GM19035 (cell line): Measurements from ENCODE around the gene STK32C.

ENCODE experiments used
- ATAC-seq: cut with Tn5 transposase; IDR thresholded peaks from one replicate; pipeline ENCODE4 v1.9.1; 2021; ENCODE audit not compliant: unreplicated experiment

STK32C gene

DNA sequence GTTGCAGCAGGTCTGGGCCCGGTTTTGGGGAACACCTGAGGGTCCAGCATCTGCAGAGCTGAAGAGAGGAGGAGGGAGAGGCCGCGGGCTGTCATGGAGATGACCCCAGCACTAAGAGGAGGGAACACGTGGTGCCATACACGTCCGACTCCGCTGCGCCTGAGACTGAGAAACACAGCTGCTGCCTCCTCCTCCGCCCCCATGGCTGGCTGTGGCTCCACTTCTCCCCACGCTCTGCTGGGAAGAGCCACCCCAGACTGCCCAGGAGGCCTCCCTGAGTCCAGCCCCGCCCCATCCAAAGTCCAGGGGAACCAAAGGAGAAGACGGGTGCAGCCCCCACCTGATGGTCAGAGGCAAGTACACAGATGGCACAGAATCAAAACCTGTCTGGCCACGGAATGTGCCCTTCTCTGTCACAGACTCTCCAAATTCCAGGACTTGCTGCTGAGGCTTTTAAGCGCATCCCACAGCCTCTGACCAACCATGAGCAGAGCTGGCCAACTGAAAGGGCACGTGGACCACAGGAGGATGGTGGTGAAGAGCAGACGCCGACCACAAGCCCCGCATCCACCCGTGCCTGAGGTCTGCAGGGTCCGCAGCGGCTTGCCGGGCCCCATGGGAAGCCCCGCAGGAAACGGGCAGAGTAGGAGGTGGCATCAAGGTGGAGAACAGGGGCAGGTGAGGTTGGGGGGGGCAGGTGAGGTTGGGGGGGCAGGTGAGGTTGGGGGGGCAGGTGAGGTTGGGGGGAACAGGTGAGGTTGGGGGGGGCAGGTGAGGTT, 24.0 kb downstream of the STK32C start:
- no peak for ATAC-seq

DNA sequence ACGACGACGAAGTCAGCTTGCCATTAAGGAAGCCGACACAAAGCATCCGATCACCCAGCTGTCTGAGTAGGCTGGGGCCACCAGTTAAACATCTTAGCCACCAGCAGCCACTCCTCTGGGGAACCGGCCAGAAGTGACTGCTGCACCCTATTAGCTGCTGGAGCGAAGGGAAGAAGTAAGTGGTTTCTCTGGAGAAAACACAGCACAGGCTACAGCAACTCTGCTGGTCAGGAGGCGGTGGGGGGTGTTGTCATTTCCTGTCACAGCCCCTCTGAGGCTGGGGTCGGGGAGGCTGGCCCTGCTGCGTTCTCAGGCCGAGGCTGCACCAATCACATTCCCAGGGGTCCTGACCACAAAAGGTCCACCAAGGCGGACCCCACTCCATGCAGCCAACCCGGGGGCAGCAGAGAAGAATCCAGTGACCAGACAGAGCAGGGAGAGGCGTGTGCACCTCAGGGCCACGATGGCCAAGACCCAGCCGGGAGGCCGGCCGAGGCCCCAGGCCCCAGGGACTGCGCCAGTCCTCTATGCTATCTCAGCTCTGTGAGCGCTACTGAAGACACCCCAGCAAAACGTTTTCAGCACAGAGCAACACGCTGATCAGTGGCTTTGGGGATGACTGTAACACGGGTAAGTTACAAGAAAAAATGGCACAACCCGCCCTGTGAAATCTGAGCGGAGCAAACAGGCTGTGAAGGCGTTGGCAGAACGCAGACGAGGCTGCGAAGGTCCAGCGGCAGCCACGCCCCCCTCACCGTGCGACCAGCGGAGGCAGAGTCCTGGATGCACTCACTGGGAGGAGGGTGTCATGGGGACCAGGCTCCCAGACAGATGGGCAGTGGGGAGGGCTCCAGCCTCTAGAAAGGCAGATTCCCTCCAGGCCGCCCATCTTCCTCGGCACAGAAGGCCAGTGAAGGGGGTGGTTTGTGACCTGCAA, 24.8 kb downstream of the STK32C start:
- ATAC-seq = no peak

DNA sequence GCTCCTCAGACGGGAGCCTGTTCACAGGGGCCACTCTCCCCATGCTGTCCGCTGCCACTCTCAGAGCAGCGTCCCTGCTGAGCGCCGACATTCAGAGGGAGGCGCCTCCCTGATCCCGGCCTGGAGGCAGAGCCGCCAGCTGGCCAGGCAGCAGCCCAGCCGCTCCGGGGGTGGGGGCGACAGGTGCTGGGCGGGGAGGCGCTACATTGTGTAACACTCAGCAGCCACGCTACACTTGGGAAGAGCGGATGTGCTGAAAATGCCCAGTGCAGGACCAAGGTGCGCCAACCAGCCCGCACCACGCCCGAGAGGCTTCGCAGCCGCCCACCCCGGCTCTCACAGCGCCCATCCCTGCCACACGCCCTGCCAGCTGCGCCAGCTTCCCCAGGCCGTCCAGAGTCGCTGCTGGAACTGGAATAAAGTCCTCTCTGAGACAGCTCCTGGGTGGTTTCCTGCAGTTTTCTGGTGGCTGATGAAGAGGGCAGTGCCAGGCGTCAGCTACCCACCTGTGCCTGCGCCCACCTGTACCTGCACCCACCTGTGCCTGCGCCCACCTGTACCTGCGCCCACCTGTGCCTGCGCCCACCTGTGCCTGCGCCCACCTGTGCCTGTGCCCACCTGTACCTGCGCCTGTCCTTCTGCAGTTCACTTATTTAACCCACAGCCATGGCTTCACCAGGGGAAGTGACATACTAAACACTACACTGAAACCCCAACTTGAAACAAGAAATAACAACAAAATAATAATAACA, 25.7 kb downstream of the STK32C start:
- no peak for ATAC-seq

DNA sequence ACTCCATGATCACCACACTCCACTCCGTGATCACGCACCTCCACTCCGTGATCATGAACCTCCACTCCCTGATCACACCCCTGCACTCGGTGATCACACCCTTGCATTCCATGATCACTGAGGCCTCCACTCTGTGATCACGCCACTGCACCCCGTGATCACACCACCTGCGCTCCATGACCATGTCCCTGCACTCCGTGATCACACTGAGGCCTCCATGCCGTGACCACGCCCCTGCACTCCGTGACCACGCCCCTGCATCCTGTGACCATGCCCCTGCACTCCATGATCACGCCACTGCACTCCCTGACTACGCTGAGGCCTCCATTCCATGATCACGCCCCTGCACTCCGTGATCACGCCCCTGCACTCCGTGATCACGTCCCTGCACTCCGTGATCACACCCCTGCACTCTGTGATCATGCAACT, 27.1 kb downstream of the STK32C start:
- ATAC-seq = no peak

DNA sequence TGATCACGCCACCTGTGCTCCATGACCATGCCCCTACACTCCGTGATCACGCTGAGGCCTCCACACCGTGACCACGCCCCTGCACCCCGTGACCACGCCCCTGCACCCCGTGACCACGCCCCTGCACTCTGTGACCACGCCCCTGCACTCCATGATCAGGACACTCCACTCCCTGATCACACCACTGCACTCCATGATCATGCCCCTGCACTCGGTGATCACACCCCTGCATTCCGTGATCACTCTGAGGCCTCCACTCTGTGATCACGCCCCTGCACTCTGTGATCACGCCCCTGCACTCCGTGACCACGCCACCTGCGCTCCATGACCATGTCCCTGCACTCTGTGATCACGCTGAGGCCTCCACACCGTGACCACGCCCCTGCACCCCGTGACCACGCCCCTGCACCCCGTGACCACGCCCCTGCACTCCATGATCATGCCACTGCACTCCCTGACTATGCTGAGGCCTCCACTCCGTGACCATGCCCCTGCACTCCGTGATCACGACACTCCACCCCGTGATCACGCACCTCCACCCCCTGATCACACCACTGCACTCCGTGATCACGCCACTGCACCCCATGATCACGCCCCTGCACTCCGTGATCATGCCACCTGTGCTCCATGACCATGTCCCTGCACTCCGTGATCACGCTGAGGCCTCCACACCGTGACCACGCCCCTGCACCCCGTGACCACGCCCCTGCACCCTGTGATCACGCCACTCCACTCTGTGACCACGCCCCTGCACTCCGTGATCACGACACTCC, 27.7 kb downstream of the STK32C start:
- no peak for ATAC-seq

DNA sequence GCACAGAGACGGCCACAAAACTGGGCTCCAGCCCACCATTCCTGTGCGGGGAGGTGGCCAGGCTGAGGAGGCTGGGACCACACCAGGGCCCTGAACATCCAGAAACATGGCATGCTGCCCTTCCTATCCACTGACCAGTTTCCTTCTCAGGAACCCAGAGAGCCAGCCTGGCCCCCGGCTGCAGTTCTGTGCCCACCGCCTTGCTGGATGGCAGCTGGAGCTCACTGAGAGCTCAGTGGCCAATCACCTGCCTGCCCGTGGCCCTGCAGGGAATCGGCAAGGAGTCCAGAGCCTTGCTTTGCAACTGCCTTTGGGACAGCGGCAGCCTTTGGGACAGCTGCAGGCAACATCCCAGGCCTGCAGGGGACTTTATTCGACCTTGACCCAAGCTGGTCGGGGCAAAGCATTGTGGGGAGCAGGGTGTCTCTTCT, 30.4 kb downstream of the STK32C start:
- ATAC-seq = no peak

DNA sequence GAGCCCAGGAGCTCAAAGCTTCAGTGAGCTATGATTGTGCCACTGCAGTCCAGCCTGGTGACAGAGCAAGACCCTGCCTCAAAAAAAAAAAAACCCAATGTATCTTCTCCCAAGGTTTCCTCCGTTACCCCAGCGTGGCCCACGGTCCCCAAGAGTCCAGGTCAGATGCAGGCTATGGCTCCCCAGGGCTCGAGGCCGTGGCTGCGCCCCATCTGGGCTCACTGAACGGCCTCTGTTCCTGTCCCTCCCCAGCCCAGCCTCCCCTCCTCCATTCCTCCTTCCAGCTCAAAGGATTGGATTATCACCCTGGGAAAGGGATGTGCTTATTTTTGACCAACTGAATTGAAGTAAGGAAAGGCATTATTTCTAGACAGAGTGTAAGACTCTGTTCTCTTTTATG, 31.0 kb downstream of the STK32C start:
- ATAC-seq = no peak

DNA sequence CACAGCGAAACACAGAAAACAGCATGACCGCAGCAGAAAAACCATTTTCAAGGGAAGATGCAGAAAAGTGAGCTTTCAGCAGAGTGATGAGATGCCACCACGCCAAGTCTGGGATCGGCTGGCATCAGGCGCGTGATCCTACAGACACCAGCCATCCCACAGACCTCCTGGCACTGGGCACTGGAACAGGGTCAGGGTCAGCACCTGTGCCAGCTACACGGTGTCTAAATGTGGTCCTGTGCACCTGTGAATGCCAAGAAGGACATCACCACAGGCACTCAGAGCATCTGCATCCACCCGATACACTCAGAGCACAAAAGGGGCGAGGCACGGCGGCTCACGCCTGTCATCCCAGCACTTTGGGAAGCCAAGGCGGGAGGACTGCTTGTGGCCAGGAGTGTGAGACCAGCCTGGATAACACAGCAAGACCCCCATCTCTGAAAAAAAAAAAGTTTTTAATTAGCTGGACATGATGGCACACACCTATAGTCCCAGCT, 31.5 kb downstream of the STK32C start:
- no peak for ATAC-seq

DNA sequence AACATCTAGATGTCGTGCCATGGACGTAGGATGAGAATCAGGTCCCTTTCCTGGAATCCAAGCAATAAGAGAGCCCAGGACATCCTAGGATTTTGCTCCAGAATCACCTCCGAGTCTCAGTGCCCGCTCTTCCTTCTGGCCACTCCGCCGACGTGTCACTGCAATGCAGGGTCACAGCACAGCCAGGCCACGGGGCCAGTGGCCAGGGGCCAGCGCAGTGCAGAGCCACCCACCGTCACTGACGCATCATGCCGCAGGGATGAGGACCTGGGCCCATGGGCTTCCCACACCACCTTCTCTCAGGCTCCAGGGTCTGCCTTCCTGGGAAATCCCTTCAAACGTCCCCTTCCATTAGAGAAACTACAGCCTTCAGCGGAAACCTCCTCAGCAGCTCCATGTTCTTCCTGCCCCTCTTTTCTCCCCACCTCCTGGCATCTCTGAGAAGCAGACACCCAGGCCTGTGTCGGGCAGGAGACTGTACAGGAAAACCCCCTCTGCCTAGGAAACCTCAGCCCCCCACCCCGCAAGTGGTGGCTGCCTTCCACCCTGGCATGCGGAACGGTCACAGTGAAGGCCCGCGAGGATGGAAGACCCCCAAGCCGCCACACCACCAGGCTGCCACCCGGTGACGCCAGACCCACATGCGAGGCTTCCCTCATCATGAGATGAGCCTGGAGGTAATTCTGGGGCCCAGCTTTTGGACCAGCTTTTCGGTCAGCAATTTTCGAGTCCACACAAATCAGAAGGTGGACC, 32.1 kb downstream of the STK32C start:
- ATAC-seq = no peak

DNA sequence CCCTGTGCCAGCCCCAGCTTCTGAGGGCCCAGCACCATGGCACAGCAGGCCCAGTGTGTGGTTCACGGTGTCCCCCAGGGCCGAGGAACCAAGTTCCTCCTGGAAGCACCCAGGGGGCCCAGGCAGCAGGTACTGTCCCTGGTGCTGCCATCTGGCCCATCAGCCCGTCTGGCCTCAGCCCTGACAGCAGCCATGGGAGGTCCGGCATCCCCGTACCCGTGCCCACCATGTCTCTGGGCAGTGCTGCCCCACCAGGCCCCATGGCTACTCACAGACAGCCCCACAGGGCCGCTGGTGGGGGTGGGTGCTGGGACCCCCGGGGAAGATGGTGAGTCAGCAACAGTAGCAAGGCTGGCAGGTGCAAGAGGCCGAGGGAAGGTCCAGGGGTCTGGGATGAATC, 32.8 kb downstream of the STK32C start:
- ATAC-seq = no peak

DNA sequence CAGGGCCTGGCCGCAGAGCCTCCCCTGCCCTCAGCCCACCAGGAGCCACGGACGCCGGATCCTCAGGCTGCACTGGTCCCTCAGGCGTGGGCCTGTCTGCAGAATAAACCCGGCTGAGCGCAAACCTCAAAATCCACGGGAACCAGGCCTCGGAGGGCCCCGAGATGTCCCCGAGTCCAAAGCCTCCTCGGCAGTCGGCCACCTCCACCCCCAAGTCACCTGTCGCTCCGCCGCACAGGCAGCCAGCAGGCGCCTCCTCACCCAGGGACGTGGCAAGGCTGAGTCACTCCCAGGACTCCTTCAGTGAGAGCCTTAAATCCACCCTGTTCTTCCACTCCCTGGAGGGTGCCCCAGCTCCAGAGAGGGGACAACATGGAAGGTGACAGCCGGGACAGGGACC, 33.2 kb downstream of the STK32C start:
- no peak for ATAC-seq

DNA sequence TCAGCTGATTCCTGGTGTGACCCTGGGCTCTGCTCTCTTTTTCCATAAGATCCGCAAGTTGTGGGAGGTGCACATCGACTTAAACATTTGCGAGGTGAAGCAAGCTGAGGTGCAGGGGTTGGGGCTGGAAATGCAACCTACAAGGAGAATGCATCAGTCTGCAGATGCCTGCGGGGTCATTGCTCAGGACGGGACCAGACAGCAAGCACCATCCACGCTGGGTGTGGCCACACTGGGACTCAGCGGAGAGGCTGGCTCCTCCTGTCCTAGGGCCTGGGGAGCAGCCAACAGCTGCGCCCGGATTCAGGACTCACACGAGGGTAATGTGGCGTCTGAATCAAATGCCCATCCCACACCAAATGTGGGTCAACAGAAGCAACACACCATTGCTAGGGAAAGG, 33.8 kb downstream of the STK32C start:
- ATAC-seq = no peak

DNA sequence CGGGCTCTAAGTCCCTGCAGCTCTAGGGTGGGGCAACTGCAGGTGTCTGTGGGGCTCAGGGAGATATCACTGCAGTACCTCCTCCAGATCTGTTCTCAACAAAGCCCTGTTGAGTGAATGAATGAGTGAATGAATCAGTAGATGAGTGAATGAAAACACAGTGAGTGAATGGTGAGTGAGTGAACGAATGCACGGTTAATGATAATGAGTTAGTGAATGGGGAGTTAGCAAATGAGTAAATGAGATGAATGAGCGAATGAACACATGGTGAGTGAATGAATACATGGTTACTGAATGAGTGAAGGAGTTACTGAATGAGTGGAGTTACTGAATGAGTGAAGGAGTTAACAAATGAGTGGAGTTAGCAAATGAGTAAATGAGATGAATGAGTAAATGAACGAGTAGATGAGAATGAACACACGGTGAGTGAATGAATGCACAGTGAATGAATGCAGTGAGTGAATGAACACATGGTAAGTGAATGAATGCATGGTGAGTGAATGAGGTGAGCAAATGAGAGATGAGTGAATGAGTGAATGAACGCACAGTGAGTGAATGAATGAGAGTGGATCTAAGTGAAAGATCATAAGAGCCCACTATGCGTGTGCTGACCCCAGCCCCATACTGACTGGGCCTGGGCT, 34.3 kb downstream of the STK32C start:
- no peak for ATAC-seq

DNA sequence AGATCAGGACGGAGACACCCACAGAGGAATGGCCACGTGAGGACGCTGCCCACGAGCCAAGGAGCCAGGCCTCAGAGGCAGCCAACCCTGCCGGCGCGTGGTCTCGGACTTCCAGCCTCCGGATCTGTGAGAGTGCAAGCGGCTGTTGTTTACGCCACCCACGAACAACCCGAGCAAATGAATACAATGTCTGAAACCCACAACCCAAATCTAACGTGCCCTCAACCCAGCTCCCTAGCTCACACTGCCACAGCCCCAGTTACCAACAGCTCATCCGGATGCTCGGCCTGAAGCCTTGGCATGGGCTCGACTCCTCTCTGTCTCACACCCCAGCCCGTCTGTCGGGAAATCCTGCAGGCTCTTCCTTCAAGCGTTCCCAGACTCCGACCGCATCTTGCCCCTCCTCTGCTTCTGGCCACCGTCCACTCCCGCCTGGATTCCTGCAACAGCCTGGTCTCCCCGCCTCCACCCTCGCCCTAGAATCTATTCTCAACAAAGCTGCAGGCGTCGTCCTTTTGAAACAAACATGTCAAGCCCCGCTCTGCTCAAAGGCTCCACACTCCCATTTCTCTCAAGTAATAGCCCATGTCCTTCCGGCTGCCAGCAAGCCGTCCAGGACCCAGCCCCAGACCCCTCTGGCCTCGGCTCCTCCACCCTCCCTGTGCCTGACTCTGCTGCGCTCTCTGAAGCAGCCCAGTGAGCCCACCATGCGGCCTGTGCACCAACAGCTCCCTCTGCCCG, 35.3 kb downstream of the STK32C start:
- ATAC-seq = no peak

DNA sequence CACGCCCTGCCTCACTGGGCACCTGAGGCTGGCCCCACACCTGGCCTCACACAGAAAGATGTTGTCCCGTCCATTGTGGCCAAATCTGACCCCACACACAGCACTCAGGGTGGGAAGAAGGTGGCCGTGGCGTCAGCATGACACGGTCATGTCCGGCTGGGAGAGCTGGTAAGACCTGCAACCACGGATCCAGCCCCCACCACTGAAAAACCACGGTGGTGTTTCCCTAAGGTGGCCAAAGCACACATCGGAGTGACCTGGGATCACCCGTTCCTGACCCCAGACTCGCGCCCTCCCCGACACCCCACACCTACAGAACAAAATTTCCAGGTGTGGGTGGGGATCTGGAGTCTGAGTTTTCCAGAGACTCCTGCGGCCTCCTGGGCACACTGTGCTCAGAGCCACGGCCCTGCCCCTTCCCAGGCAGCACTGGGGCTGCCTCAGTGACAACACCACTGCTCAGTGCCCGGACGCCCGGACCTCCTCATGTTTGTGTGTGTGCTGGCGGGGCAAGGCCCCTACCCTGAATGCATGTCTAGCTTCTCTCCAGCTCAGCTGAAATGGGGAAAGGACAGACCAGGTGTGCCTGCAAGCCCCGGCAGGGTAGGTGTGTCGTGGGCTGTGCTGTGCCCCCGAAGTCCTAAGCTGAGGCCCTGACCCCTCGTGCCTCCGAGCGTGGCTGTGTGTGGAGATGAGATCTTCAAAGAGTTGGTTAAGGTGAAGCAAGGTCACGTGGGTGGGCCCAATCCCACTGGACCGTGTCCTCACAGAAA, 36.1 kb downstream of the STK32C start:
- no peak for ATAC-seq

DNA sequence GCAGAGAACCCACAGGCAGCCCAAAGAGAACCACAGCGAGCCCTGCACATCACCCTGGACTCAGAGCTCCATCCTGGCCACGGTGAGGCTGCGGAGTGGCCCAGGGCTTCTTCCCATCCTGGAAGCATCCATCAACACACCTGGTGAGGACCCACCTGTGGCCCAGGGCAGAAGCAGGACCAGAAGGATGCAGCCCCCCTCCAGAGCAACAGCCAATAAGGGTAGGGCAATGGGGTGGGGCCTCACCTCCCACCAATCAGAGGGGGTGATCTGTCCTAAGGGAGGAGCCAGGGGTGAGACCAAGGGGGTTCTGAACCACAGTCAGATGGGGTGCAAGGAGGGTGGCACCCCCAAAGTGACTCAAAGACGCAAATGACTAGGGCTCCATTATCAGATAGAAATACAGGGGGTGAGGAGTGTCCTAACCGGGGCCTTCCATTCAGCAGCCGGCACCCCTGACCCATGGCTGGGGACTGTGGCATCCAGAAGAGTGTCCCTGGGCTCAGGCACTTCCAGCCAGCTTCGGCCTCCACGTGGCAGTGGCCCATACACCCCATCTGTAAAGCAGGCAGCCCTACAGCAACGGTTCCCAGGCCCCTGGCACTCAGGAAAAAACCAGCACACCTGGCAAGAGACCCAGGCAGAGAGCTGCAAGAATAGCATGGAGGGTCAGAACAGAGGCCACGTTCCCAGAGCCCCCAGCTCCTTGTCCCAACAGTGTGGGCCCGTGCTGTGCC, 36.9 kb downstream of the STK32C start:
- ATAC-seq = no peak

DNA sequence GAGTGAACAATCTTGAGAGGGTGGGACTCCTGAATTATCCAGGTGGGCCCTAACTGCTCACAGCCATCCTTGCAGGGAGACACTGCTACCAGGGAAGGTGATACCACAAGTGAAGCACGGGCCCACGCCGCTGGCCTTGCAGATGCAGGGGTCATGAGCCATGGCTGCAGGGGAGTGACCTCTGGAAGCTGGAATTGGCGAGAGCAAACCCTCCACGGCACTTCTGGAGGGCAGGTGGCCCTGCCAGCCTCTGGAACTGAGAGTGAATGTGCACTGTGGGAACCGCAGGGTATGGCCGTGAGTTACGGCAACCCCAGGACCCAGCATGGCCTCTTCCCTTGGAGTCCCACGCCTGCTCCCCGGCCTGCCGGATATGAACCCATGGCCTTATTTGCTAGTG, 37.5 kb downstream of the STK32C start:
- no peak for ATAC-seq
